ENCODE results near the gene SOX8. TPM values are rescaled to one million over a fixed set of nuclear protein-coding genes. Genes with fewer than 3 reads are reported as not detected.

Gene SOX8
- total RNA-seq, 1 donor from 2014 or later = 0.98 TPM

DNA sequence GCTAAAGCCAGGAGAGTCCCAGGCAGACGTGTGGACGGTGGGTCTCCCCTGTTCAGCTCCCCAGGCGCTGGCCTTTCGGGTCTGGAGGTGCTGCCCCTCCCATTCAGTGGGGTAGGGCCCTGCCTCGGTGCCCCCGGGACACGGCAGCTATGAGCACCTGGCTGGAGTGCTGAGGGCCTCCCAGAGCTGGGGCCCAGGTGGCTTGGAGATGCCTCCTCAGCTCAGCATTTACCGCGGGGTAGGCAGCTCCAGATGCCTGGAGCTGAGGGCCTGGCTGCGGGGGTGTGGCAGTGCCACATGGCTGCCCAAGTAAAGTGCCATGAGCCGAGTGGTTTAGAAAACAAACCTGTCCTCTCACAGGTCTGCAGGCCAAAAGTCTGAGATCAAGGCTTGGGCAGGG, 19.5 kb downstream of the SOX8 start:
- no peaks in the 10 kb centered on the region for H3K36me3 Mint-ChIP-seq (ENCODE audit: low read depth, unreplicated experiment)

GRCh38 chr16:1002399-1003166, 21.0 kb downstream of the SOX8 start:
- H3K9ac ChIP-seq (ENCODE audit: low read length) = no peak overlapping the region
- H3K27ac Mint-ChIP-seq (ENCODE audit: unreplicated experiment) = no peak overlapping the region
- DNase-seq (ENCODE audit: low read depth) = peak; percentile 66
- no peaks in the 10 kb centered on the region for H3K36me3 ChIP-seq (ENCODE audit: insufficient read depth, low read length)
- no peaks in the 10 kb centered on the region for H3K36me3 Mint-ChIP-seq (ENCODE audit: low read depth, unreplicated experiment)
- H3K27me3 Mint-ChIP-seq (ENCODE audit: low read depth, unreplicated experiment) = peaks cover 20% of the 10 kb centered on the region
- no peaks in the 10 kb centered on the region for H3K9me3 Mint-ChIP-seq (ENCODE audit: unreplicated experiment)
- H3K4me3 ChIP-seq (ENCODE audit: insufficient read depth, low read depth, low read length) = no peak overlapping the region
- peaks cover 22% of the 10 kb centered on the region for H3K4me1 ChIP-seq (ENCODE audit: insufficient read depth, low read length)
- peaks cover 6% of the 10 kb centered on the region for H3K9me3 ChIP-seq (ENCODE audit: insufficient read depth, low read depth, low read length)
- no peak overlapping the region for H3K4me3 Mint-ChIP-seq (ENCODE audit: unreplicated experiment)
- no peak for TF ChIP-seq EZH2 (IDR thresholded peaks at IDR 0.05; ENCODE audit: insufficient read depth, low read length)
- TF ChIP-seq, protein P1, sequence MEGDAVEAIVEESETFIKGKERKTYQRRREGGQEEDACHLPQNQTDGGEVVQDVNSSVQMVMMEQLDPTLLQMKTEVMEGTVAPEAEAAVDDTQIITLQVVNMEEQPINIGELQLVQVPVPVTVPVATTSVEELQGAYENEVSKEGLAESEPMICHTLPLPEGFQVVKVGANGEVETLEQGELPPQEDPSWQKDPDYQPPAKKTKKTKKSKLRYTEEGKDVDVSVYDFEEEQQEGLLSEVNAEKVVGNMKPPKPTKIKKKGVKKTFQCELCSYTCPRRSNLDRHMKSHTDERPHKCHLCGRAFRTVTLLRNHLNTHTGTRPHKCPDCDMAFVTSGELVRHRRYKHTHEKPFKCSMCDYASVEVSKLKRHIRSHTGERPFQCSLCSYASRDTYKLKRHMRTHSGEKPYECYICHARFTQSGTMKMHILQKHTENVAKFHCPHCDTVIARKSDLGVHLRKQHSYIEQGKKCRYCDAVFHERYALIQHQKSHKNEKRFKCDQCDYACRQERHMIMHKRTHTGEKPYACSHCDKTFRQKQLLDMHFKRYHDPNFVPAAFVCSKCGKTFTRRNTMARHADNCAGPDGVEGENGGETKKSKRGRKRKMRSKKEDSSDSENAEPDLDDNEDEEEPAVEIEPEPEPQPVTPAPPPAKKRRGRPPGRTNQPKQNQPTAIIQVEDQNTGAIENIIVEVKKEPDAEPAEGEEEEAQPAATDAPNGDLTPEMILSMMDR (IDR thresholded peaks at IDR 0.05; ENCODE audit: insufficient read depth, low read depth, low read length) = no peak
- peak overlapping the region; percentile 79 for H3K4me2 ChIP-seq (ENCODE audit: low read length)
- peaks cover 31% of the 10 kb centered on the region for H4K20me1 ChIP-seq (ENCODE audit: insufficient read depth, low read length)
- no peak overlapping the region for H3K27ac ChIP-seq (ENCODE audit: low read depth, low read length)
- peaks cover 3% of the 10 kb centered on the region for H3K4me1 Mint-ChIP-seq (ENCODE audit: low read depth, unreplicated experiment)
- FAIRE-seq = no peak
- no peaks in the 10 kb centered on the region for H3K79me2 ChIP-seq (ENCODE audit: insufficient read depth, low read length)
- peaks cover 44% of the 10 kb centered on the region for H3K27me3 ChIP-seq (ENCODE audit: insufficient read depth, low read length)
- H2AFZ ChIP-seq (ENCODE audit: low read depth, low read length) = no peak overlapping the region

More for the DNA sequence above, 19.5 kb downstream of the SOX8 start:
- DNase-seq (ENCODE audit: low read depth) = no peak
- Mint-ChIP-seq H3K4me1 (ENCODE audit: low read depth, unreplicated experiment) (peaks cover 4% of the 10 kb centered on the region), H3K27me3 (ENCODE audit: low read depth, unreplicated experiment) (peaks cover 21% of the 10 kb centered on the region), H3K4me3 (ENCODE audit: unreplicated experiment) (no peak overlapping the region), H3K27ac (ENCODE audit: unreplicated experiment) (no peak overlapping the region), H3K9me3 (ENCODE audit: unreplicated experiment) (no peaks in the 10 kb centered on the region)
- H2AFZ ChIP-seq (ENCODE audit: low read depth, low read length) = no peak overlapping the region
- H4K20me1 ChIP-seq (ENCODE audit: insufficient read depth, low read length) = peaks cover 31% of the 10 kb centered on the region
- H3K27me3 ChIP-seq (ENCODE audit: insufficient read depth, low read length) = peaks cover 43% of the 10 kb centered on the region
- H3K27ac ChIP-seq (ENCODE audit: low read depth, low read length) = no peak overlapping the region
- H3K9me3 ChIP-seq (ENCODE audit: insufficient read depth, low read depth, low read length) = peaks cover 17% of the 10 kb centered on the region
- H3K4me1 ChIP-seq (ENCODE audit: insufficient read depth, low read length) = peaks cover 25% of the 10 kb centered on the region
- FAIRE-seq = no peak
- no peak overlapping the region for H3K9ac ChIP-seq (ENCODE audit: low read length)
- H3K79me2 ChIP-seq (ENCODE audit: insufficient read depth, low read length) = no peaks in the 10 kb centered on the region
- TF ChIP-seq, protein P1 (IDR thresholded peaks at IDR 0.05; ENCODE audit: insufficient read depth, low read depth, low read length) = no peak
- no peak for TF ChIP-seq EZH2 (IDR thresholded peaks at IDR 0.05; ENCODE audit: insufficient read depth, low read length)
- H3K36me3 ChIP-seq (ENCODE audit: insufficient read depth, low read length) = no peaks in the 10 kb centered on the region
- H3K4me3 ChIP-seq (ENCODE audit: insufficient read depth, low read depth, low read length) = no peak overlapping the region
- no peak overlapping the region for H3K4me2 ChIP-seq (ENCODE audit: low read length)
